Measurements from ENCODE around the gene GNG12. TPM values are rescaled to one million over a fixed set of nuclear protein-coding genes. Genes with fewer than 3 reads are reported as not detected.

GNG12 gene
- total and polyA plus RNA-seq, 9 of the 15 experiments (the other 6 are each of a cell fraction or from before 2014, with no cell fraction given) = 2.6 to 6.0 (median 4.1) TPM

GRCh38 chr1:67685067-67685557 lies 148.2 kb downstream of the GNG12 start, which contains the start of gene GADD45A (continued):
- TF ChIP-seq ARID4B (CRISPR knock-in tag; IDR thresholded peaks at IDR 0.05) (no peak), MBD1 (CRISPR knock-in tag; IDR thresholded peaks at IDR 0.05) (no peak), CBX2 (IDR thresholded peaks at IDR 0.05; ENCODE audit: insufficient read depth, low read length, poor library complexity, severe bottlenecking) (no peak), ZNF551 (CRISPR knock-in tag; IDR thresholded peaks at IDR 0.05) (no peak), ELF2 (CRISPR knock-in tag; IDR thresholded peaks at IDR 0.05) (peak; percentile 44; the same call in 1 of the 2 replicates), KDM5B (IDR thresholded peaks at IDR 0.05; ENCODE audit: insufficient replicate concordance, low read depth, low read length) (peak; percentile 99), TSHZ1 (CRISPR knock-in tag; IDR thresholded peaks at IDR 0.05) (no peak), PML (IDR thresholded peaks at IDR 0.05; ENCODE audit: low read length) (peak; percentile 90), KAT2B (IDR thresholded peaks at IDR 0.05; ENCODE audit: low read depth, low read length) (no peak), DPF2 (IDR thresholded peaks at IDR 0.05) (no peak), MTA2 (IDR thresholded peaks at IDR 0.05; ENCODE audit: low read depth) (no peak), SRF (CRISPR knock-in tag; IDR thresholded peaks at IDR 0.05) (peak; percentile 52 to 58; a peak in 2 of 4 replicates), TRIM25 (IDR thresholded peaks at IDR 0.05; ENCODE audit: borderline replicate concordance) (no peak), ARID3A (IDR thresholded peaks at IDR 0.05; ENCODE audit: borderline replicate concordance, low read depth, low read length) (no peak)

All from K562 (cell line).